ENCODE results near the gene ZNF549.

The ZNF549 gene

GRCh38 chr19:57570707-57571106 is 43.6 kb downstream of the ZNF549 start:
- no peak for DNase-seq

- no peak for DNase-seq
These were observed 45.3 kb downstream of the ZNF549 start for GRCh38 chr19:57572415-57572947.

- DNase-seq = no peak
These were observed 49.5 kb downstream of the ZNF549 start for GRCh38 chr19:57576661-57577060.

GRCh38 chr19:57578487-57579205 is 51.5 kb downstream of the ZNF549 start, which contains the start of gene ZNF416:
Gene ZNF416, minus strand, starts transcription at chr19:57578911. Its CDS starts 207 bp downstream, at chr19:57578704.
- peak; percentile 91 for DNase-seq

GRCh38 chr19:57583104-57583520 is 56.0 kb downstream of the ZNF549 start:
- no peak for DNase-seq

GRCh38 chr19:57583521-57584416 is 56.6 kb downstream of the ZNF549 start, which contains the start of gene ZIK1:
Gene ZIK1, plus strand, starts transcription at chr19:57584145. Its CDS starts 212 bp downstream, at chr19:57584357.
- DNase-seq = peak; percentile 78

- DNase-seq = no peak
These were observed 60.4 kb downstream of the ZNF549 start for GRCh38 chr19:57587529-57587928.

- no peak for DNase-seq
These were observed 72.2 kb downstream of the ZNF549 start for GRCh38 chr19:57599377-57599760.

- DNase-seq = peak; percentile 69
These were observed 72.7 kb downstream of the ZNF549 start, which contains the start of gene ZNF530 for GRCh38 chr19:57599761-57600383. Gene ZNF530, plus strand, starts transcription at chr19:57599885. Its CDS starts 4,461 bp downstream, at chr19:57604346.

GRCh38 chr19:57606931-57607330 is 79.8 kb downstream of the ZNF549 start:
- no peak for DNase-seq

Measured in effector CD8-positive, alpha-beta T cell (primary cell).